Measurements from ENCODE around the gene SIPA1. TPM values are rescaled to one million over a fixed set of nuclear protein-coding genes. Genes with fewer than 3 reads are reported as not detected.

SIPA1 gene
- total RNA-seq, 1 experiment from 2014 or later: 86.9 TPM

DNA sequence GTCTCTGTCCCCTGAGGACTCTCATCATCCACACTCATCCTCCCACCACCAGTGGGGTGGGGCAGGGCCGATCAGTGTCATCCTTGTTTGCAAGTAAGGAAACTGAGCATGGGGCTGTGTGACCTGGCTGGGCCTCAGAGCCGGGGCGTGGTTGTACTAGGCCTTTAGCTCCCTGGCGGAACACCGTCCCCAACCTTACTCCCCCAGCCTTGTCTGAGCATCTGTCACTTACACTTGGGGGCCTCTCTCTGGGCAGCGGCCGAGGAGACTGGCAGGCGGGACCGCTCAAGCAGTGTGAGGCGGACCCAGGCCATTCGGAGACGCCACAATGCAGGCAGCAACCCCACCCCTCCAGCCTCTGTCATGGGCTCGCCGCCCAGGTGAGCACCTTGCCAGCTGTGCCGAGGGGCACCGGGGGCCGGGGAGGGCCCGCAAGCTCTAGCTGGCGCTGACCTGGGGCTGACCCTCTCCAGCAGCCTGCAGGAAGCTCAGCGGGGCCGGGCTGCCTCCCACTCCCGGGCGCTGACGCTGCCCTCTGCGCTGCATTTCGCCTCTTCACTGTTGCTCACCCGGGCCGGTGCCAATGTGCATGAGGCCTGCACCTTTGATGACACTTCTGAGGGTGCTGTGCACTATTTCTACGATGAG is 18.5 kb upstream of the SIPA1 start:
- Histone ChIP-seq H3K36me3 (ENCODE audit: control insufficient read depth, insufficient read depth, low read length) (peaks cover 19% of the 10 kb centered on the region), H3K4me1 (ENCODE audit: control insufficient read depth, insufficient read depth, low read length) (peaks cover 11% of the 10 kb centered on the region), H3K9me3 (ENCODE audit: control insufficient read depth, insufficient read depth, low read depth, low read length) (no peaks in the 10 kb centered on the region), H3K27me3 (ENCODE audit: control insufficient read depth, insufficient read depth, low read length) (no peaks in the 10 kb centered on the region), H3K4me3 (ENCODE audit: low read depth in 2 of 2, low read length in 2 of 2) (no peak overlapping the region), H3K27ac (ENCODE audit: low read length) (no peak overlapping the region)
- ChIA-PET POLR2A (no interaction called here), CTCF (no interaction called here)
- BruUV-seq (replicated peaks): no TSS peak
- TF ChIP-seq, protein P1, sequence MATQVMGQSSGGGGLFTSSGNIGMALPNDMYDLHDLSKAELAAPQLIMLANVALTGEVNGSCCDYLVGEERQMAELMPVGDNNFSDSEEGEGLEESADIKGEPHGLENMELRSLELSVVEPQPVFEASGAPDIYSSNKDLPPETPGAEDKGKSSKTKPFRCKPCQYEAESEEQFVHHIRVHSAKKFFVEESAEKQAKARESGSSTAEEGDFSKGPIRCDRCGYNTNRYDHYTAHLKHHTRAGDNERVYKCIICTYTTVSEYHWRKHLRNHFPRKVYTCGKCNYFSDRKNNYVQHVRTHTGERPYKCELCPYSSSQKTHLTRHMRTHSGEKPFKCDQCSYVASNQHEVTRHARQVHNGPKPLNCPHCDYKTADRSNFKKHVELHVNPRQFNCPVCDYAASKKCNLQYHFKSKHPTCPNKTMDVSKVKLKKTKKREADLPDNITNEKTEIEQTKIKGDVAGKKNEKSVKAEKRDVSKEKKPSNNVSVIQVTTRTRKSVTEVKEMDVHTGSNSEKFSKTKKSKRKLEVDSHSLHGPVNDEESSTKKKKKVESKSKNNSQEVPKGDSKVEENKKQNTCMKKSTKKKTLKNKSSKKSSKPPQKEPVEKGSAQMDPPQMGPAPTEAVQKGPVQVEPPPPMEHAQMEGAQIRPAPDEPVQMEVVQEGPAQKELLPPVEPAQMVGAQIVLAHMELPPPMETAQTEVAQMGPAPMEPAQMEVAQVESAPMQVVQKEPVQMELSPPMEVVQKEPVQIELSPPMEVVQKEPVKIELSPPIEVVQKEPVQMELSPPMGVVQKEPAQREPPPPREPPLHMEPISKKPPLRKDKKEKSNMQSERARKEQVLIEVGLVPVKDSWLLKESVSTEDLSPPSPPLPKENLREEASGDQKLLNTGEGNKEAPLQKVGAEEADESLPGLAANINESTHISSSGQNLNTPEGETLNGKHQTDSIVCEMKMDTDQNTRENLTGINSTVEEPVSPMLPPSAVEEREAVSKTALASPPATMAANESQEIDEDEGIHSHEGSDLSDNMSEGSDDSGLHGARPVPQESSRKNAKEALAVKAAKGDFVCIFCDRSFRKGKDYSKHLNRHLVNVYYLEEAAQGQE (IDR thresholded peaks at IDR 0.05; ENCODE audit: insufficient read depth in 1 of 2, low read depth in 2 of 2, low read length in 1 of 2): no peak
- no peak for TF ChIP-seq TCF7L2 (IDR thresholded peaks at IDR 0.05; ENCODE audit: low read depth, low read length)
- TF ChIP-seq SIN3A (IDR thresholded peaks at IDR 0.05; ENCODE audit: borderline replicate concordance, insufficient read depth, low read depth, low read length): no peak
- no peak; the same call in 1 of the 2 replicates for TF ChIP-seq POLR2AphosphoS5 (IDR thresholded peaks at IDR 0.05; ENCODE audit: low read depth, low read length)
- TF ChIP-seq, protein P2, sequence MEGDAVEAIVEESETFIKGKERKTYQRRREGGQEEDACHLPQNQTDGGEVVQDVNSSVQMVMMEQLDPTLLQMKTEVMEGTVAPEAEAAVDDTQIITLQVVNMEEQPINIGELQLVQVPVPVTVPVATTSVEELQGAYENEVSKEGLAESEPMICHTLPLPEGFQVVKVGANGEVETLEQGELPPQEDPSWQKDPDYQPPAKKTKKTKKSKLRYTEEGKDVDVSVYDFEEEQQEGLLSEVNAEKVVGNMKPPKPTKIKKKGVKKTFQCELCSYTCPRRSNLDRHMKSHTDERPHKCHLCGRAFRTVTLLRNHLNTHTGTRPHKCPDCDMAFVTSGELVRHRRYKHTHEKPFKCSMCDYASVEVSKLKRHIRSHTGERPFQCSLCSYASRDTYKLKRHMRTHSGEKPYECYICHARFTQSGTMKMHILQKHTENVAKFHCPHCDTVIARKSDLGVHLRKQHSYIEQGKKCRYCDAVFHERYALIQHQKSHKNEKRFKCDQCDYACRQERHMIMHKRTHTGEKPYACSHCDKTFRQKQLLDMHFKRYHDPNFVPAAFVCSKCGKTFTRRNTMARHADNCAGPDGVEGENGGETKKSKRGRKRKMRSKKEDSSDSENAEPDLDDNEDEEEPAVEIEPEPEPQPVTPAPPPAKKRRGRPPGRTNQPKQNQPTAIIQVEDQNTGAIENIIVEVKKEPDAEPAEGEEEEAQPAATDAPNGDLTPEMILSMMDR (IDR thresholded peaks at IDR 0.05): no peak
- DNase-seq (ENCODE audit: low read depth, low spot score): no peak
- ATAC-seq: no peak
- in situ Hi-C loops (cut with HindIII; ENCODE audit: low pct_unique_long_range_greater_than_20kb, low sequenced_read_pairs): no loop called here
- intact Hi-C loops (cut with micrococcal nuclease; ENCODE audit: unreplicated experiment): no loop called here

GRCh38 chr11:65620666-65621065 is 17.2 kb upstream of the SIPA1 start:
- in situ Hi-C loops (cut with HindIII; ENCODE audit: low pct_unique_long_range_greater_than_20kb, low sequenced_read_pairs) (no loop called here), intact Hi-C loops (cut with micrococcal nuclease; ENCODE audit: unreplicated experiment) (no loop called here)
- ChIA-PET CTCF (no interaction called here), POLR2A (no interaction called here)
- DNase-seq (ENCODE audit: low read depth, low spot score) (no peak), ATAC-seq (no peak)
- H3K27ac ChIP-seq (ENCODE audit: low read length): no peak overlapping the region
- peaks cover 11% of the 10 kb centered on the region for H3K4me1 ChIP-seq (ENCODE audit: control insufficient read depth, insufficient read depth, low read length)
- no peak for TF ChIP-seq POLR2AphosphoS5 (IDR thresholded peaks at IDR 0.05; ENCODE audit: low read depth, low read length)
- TF ChIP-seq TCF7L2 (IDR thresholded peaks at IDR 0.05; ENCODE audit: low read depth, low read length): no peak
- TF ChIP-seq, protein P1 (IDR thresholded peaks at IDR 0.05; ENCODE audit: insufficient read depth in 1 of 2, low read depth in 2 of 2, low read length in 1 of 2): no peak
- TF ChIP-seq SIN3A (IDR thresholded peaks at IDR 0.05; ENCODE audit: borderline replicate concordance, insufficient read depth, low read depth, low read length): no peak
- TF ChIP-seq, protein P2 (IDR thresholded peaks at IDR 0.05): no peak
- no peaks in the 10 kb centered on the region for H3K27me3 ChIP-seq (ENCODE audit: control insufficient read depth, insufficient read depth, low read length)
- no peaks in the 10 kb centered on the region for H3K9me3 ChIP-seq (ENCODE audit: control insufficient read depth, insufficient read depth, low read depth, low read length)
- H3K4me3 ChIP-seq (ENCODE audit: low read depth in 2 of 2, low read length in 2 of 2): no peak overlapping the region
- BruUV-seq (replicated peaks): no TSS peak
- peaks cover 19% of the 10 kb centered on the region for H3K36me3 ChIP-seq (ENCODE audit: control insufficient read depth, insufficient read depth, low read length)

All from Panc1 (cell line).